Suprapubic skin (tissue), 4 donors: Measurements from ENCODE around the gene LMF2. TPM values are rescaled to one million over a fixed set of nuclear protein-coding genes. Genes with fewer than 3 reads are reported as not detected.

Source experiments
- DNase-seq, 2 donors: peaks; one replicate each; pipeline ENCODE4 v3.0.0-alpha.2; 2019; ENCODE audit warnings: low spot score in 2 of 2
- H3K27ac ChIP-seq: fragments of 200-600 bp; sonication (generic); one replicate; pipeline ENCODE4 v1.5.1; 2019
- H3K27me3 ChIP-seq: fragments of 200-600 bp; sonication (generic); one replicate; pipeline ENCODE4 v1.5.1; 2019
- H3K36me3 ChIP-seq: fragments of 200-600 bp; sonication (generic); one replicate; pipeline ENCODE4 v1.5.1; 2019
- H3K4me1 ChIP-seq: fragments of 200-600 bp; sonication (generic); one replicate; pipeline ENCODE4 v1.5.1; 2019
- H3K4me3 ChIP-seq: fragments of 200-600 bp; sonication (generic); one replicate; pipeline ENCODE4 v1.5.1; 2019; ENCODE audit warnings: mild to moderate bottlenecking
- H3K9me3 ChIP-seq: fragments of 200-600 bp; sonication (generic); one replicate; pipeline ENCODE4 v1.5.1; 2019
- EP300 ChIP-seq: sonication (generic); formaldehyde crosslinking; IDR thresholded peaks from one replicate; pipeline ENCODE4 v1.6.1; 2017; ENCODE audit warnings: antibody characterized with exemption
- POLR2A ChIP-seq, 2 donors: fragments of 450-650 bp; IDR thresholded peaks; one replicate each; pipeline ENCODE4 v1.6.1; 2017; ENCODE audit warnings: antibody characterized with exemption in 2 of 2, mild to moderate bottlenecking in 2 of 2, moderate library complexity in 2 of 2
- POLR2AphosphoS5 ChIP-seq, 3 donors: sonication (generic); formaldehyde crosslinking; IDR thresholded peaks; one replicate each; pipeline ENCODE4 v1.6.1; 2017; ENCODE audit warnings: antibody characterized with exemption in 3 of 3
- WGBS: methylation state at CpG from one replicate; pipeline ENCODE4 v1.1.5; 2018; 5-methylcytosine and 5-hydroxymethylcytosine counted together
- total RNA-seq, 4 donors: library from RNA; depleted of rRNA; stranded (reverse); fragments of >200 nt; gene quantifications; one replicate each; pipeline ENCODE4 v1.1.0, GENCODE V29; 2016
- TF ChIP-seq, protein P1 (sequence below), 2 donors: fragments of 200-600 bp in 1 of 2; fragments of 450-650 bp in 1 of 2; sonication (generic) in 1 of 2; IDR thresholded peaks; one replicate each; pipeline ENCODE4 v1.5.1; 2016 to 2019; ENCODE audit warnings: antibody characterized with exemption in 2 of 2, mild to moderate bottlenecking in 1 of 2, moderate library complexity in 1 of 2

The LMF2 gene
- total RNA-seq, 4 donors from 2014 or later: 28.9 to 65.6 (median 44.7) TPM

GRCh38 chr22:50500452-50500851 is 7.0 kb downstream of the LMF2 start:
- Histone ChIP-seq H3K27me3 (no peaks in the 10 kb centered on the region), H3K36me3 (peaks cover 30% of the 10 kb centered on the region), H3K9me3 (no peaks in the 10 kb centered on the region), H3K4me3 (no peak overlapping the region), H3K27ac (no peak overlapping the region), H3K4me1 (peaks cover 19% of the 10 kb centered on the region)
- no peak for DNase-seq
- TF ChIP-seq EP300 (no peak), POLR2AphosphoS5 (IDR thresholded peaks at IDR 0.05) (no peak), POLR2A (IDR thresholded peaks at IDR 0.05) (no peak)
- TF ChIP-seq, protein P1, sequence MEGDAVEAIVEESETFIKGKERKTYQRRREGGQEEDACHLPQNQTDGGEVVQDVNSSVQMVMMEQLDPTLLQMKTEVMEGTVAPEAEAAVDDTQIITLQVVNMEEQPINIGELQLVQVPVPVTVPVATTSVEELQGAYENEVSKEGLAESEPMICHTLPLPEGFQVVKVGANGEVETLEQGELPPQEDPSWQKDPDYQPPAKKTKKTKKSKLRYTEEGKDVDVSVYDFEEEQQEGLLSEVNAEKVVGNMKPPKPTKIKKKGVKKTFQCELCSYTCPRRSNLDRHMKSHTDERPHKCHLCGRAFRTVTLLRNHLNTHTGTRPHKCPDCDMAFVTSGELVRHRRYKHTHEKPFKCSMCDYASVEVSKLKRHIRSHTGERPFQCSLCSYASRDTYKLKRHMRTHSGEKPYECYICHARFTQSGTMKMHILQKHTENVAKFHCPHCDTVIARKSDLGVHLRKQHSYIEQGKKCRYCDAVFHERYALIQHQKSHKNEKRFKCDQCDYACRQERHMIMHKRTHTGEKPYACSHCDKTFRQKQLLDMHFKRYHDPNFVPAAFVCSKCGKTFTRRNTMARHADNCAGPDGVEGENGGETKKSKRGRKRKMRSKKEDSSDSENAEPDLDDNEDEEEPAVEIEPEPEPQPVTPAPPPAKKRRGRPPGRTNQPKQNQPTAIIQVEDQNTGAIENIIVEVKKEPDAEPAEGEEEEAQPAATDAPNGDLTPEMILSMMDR (IDR thresholded peaks at IDR 0.05): no peak
- WGBS: 91% methylated on average over 12 of the region's 12 CpGs

GRCh38 chr22:50498322-50498890 is 9.1 kb downstream of the LMF2 start:
- Histone ChIP-seq H3K27ac (no peak overlapping the region), H3K27me3 (no peaks in the 10 kb centered on the region), H3K4me1 (peaks cover 7% of the 10 kb centered on the region), H3K4me3 (no peak overlapping the region), H3K36me3 (peaks cover 14% of the 10 kb centered on the region), H3K9me3 (no peaks in the 10 kb centered on the region)
- DNase-seq: peak in 1 of 2 donors; percentile 77
- TF ChIP-seq POLR2A (IDR thresholded peaks at IDR 0.05): no peak
- no peak for TF ChIP-seq EP300
- no peak for TF ChIP-seq POLR2AphosphoS5 (IDR thresholded peaks at IDR 0.05)
- TF ChIP-seq, protein P1 (IDR thresholded peaks at IDR 0.05): peak; percentile 9 to 37
- 32% methylated on average over 12 of the region's 13 CpGs for WGBS

- Histone ChIP-seq H3K27ac (no peak overlapping the region), H3K36me3 (peaks cover 1% of the 10 kb centered on the region), H3K4me1 (peaks cover 7% of the 10 kb centered on the region), H3K27me3 (no peaks in the 10 kb centered on the region), H3K4me3 (no peak overlapping the region), H3K9me3 (no peaks in the 10 kb centered on the region)
- TF ChIP-seq POLR2AphosphoS5 (IDR thresholded peaks at IDR 0.05) (no peak), EP300 (no peak), POLR2A (IDR thresholded peaks at IDR 0.05) (no peak)
- TF ChIP-seq, protein P1 (IDR thresholded peaks at IDR 0.05): no peak
- no peak for DNase-seq
- WGBS: 92% methylated on average over 6 of the region's 6 CpGs
Measured at GRCh38 chr22:50497093-50497492, 10.4 kb downstream of the LMF2 start.

GRCh38 chr22:50490531-50491308 is 16.8 kb downstream of the LMF2 start:
- TF ChIP-seq, protein P1 (IDR thresholded peaks at IDR 0.05): no peak
- TF ChIP-seq POLR2AphosphoS5 (IDR thresholded peaks at IDR 0.05) (no peak), POLR2A (IDR thresholded peaks at IDR 0.05) (no peak), EP300 (no peak)
- no peak for DNase-seq

More at GRCh38 chr22:50490531-50491308, 16.8 kb downstream of the LMF2 start:
- Histone ChIP-seq H3K9me3 (no peaks in the 10 kb centered on the region), H3K36me3 (no peaks in the 10 kb centered on the region), H3K4me3 (no peak overlapping the region), H3K27ac (no peak overlapping the region), H3K27me3 (peaks cover 20% of the 10 kb centered on the region), H3K4me1 (no peaks in the 10 kb centered on the region)
- WGBS: 72% methylated on average over 27 of the region's 27 CpGs
